ENCODE results near the gene LRRC10B.

The LRRC10B gene

GRCh38 chr11:61542705-61543104 lies 34.2 kb downstream of the LRRC10B start:
- peaks cover 9% of the 10 kb centered on the region for H3K27me3 ChIP-seq (ENCODE audit: insufficient read depth, poor library complexity, severe bottlenecking)
- H3K27ac ChIP-seq (replicated peaks), result no peak overlapping the region
- TF ChIP-seq GABPA (IDR thresholded peaks at IDR 0.05; ENCODE audit: low read depth), result no peak
- no peak for TF ChIP-seq POLR2AphosphoS5 (IDR thresholded peaks at IDR 0.05; ENCODE audit: low read depth)
- TF ChIP-seq CTCF (IDR thresholded peaks at IDR 0.05; ENCODE audit: insufficient read depth, low read length), result no peak
- TF ChIP-seq SPI1 (IDR thresholded peaks at IDR 0.05; ENCODE audit: borderline replicate concordance, low read depth), result no peak
- no peak for DNase-seq (ENCODE audit: low read depth in 1 of 2, low spot score in 1 of 2)
- no peak overlapping the region for H3K4me3 ChIP-seq (replicated peaks; ENCODE audit: insufficient read depth, low read length)

GRCh38 chr11:61543606-61544306 lies 35.2 kb downstream of the LRRC10B start:
- TF ChIP-seq CTCF (IDR thresholded peaks at IDR 0.05; ENCODE audit: insufficient read depth, low read length) (no peak), GABPA (IDR thresholded peaks at IDR 0.05; ENCODE audit: low read depth) (no peak), POLR2AphosphoS5 (IDR thresholded peaks at IDR 0.05; ENCODE audit: low read depth) (no peak), REST (IDR thresholded peaks at IDR 0.05; ENCODE audit: insufficient replicate concordance, low read depth) (no peak)
- DNase-seq (ENCODE audit: low read depth in 1 of 2, low spot score in 1 of 2), result no peak
- H3K27me3 ChIP-seq (ENCODE audit: insufficient read depth, poor library complexity, severe bottlenecking), result peaks cover 9% of the 10 kb centered on the region
- H3K27ac ChIP-seq (replicated peaks), result no peak overlapping the region
- no peak overlapping the region for H3K4me3 ChIP-seq (replicated peaks; ENCODE audit: insufficient read depth, low read length)

- H3K27ac ChIP-seq (replicated peaks), result no peak overlapping the region
- DNase-seq (ENCODE audit: low read depth in 1 of 2, low spot score in 1 of 2), result no peak
- TF ChIP-seq SPI1 (IDR thresholded peaks at IDR 0.05; ENCODE audit: borderline replicate concordance, low read depth) (no peak), POLR2AphosphoS5 (IDR thresholded peaks at IDR 0.05; ENCODE audit: low read depth) (no peak), GABPA (IDR thresholded peaks at IDR 0.05; ENCODE audit: low read depth) (no peak), REST (IDR thresholded peaks at IDR 0.05; ENCODE audit: insufficient replicate concordance, low read depth) (no peak), CTCF (IDR thresholded peaks at IDR 0.05; ENCODE audit: insufficient read depth, low read length) (no peak)
- peaks cover 7% of the 10 kb centered on the region for H3K27me3 ChIP-seq (ENCODE audit: insufficient read depth, poor library complexity, severe bottlenecking)
- H3K4me3 ChIP-seq (replicated peaks; ENCODE audit: insufficient read depth, low read length), result no peak overlapping the region
These were observed 35.9 kb downstream of the LRRC10B start for GRCh38 chr11:61544466-61544865.

- no peak overlapping the region for H3K4me3 ChIP-seq (replicated peaks; ENCODE audit: insufficient read depth, low read length)
- H3K27me3 ChIP-seq (ENCODE audit: insufficient read depth, poor library complexity, severe bottlenecking), result peaks cover 2% of the 10 kb centered on the region
- TF ChIP-seq CTCF (IDR thresholded peaks at IDR 0.05; ENCODE audit: insufficient read depth, low read length) (peak; percentile 45), POLR2AphosphoS5 (IDR thresholded peaks at IDR 0.05; ENCODE audit: low read depth) (no peak), REST (IDR thresholded peaks at IDR 0.05; ENCODE audit: insufficient replicate concordance, low read depth) (no peak), SPI1 (IDR thresholded peaks at IDR 0.05; ENCODE audit: borderline replicate concordance, low read depth) (no peak), GABPA (IDR thresholded peaks at IDR 0.05; ENCODE audit: low read depth) (no peak)
- peak in 1 of 2 experiments; percentile 7 for DNase-seq (ENCODE audit: low read depth in 1 of 2, low spot score in 1 of 2)
- H3K27ac ChIP-seq (replicated peaks), result no peak overlapping the region
These were observed 36.8 kb downstream of the LRRC10B start for GRCh38 chr11:61545341-61545740.
